Adrenal gland (tissue), 5 donors: ENCODE measurements around the gene SOBP.

Experiments used
- POLR2A ChIP-seq, 2 donors: fragments of 450-650 bp; IDR thresholded peaks; one replicate each; pipeline ENCODE4 v1.6.1; 2017; ENCODE audit warnings: antibody characterized with exemption in 2 of 2, mild to moderate bottlenecking in 2 of 2, moderate library complexity in 1 of 2
- TF ChIP-seq, protein P1 (sequence below), 6 experiments: fragments of 450-650 bp in 4 of 6; fragments of 200-600 bp in 2 of 6; sonication (generic) in 1 of 6; IDR thresholded peaks; 1 replicate in 5 of 6; 2 replicates in 1 of 6; pipeline versions ENCODE4 v1.5.1 to v1.8.0; 2016 to 2021; ENCODE audit warnings: antibody characterized with exemption in 6 of 6, mild to moderate bottlenecking in 2 of 6, moderate library complexity in 1 of 6
- donor health status: DM: no; HTN: no; CAD: no.

DNA sequence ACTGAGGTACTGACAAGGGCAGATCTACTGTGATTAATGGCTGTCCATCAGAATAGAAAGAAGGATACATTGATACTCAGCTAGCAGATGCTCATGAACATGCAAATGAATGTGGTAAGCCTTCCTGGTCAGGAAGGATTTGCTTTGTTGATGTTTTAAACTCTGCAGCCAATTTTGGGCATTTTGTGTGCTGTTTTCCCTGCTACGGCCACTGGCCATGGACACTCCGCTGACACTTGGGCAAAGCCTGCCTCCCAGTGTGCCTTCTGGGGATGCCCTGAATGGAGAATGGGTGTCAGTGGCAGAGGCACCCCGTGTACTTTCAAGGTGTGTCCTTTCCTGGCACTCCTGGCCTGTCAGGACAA lies 113.1 kb downstream of the SOBP start:
- TF ChIP-seq, protein P1, sequence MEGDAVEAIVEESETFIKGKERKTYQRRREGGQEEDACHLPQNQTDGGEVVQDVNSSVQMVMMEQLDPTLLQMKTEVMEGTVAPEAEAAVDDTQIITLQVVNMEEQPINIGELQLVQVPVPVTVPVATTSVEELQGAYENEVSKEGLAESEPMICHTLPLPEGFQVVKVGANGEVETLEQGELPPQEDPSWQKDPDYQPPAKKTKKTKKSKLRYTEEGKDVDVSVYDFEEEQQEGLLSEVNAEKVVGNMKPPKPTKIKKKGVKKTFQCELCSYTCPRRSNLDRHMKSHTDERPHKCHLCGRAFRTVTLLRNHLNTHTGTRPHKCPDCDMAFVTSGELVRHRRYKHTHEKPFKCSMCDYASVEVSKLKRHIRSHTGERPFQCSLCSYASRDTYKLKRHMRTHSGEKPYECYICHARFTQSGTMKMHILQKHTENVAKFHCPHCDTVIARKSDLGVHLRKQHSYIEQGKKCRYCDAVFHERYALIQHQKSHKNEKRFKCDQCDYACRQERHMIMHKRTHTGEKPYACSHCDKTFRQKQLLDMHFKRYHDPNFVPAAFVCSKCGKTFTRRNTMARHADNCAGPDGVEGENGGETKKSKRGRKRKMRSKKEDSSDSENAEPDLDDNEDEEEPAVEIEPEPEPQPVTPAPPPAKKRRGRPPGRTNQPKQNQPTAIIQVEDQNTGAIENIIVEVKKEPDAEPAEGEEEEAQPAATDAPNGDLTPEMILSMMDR (IDR thresholded peaks at IDR 0.05), result no peak
- TF ChIP-seq POLR2A (IDR thresholded peaks at IDR 0.05), result no peak
